Measurements from ENCODE around the gene ITPR3. TPM values are rescaled to one million over a fixed set of nuclear protein-coding genes. Genes with fewer than 3 reads are reported as not detected.
A peak's percentile ranks its signal among the peaks of the same experiment; 100 is the strongest.

ITPR3 gene
- total and polyA plus RNA-seq, 10 donors, result 9.9 to 95.6 (median 62.1) TPM

DNA sequence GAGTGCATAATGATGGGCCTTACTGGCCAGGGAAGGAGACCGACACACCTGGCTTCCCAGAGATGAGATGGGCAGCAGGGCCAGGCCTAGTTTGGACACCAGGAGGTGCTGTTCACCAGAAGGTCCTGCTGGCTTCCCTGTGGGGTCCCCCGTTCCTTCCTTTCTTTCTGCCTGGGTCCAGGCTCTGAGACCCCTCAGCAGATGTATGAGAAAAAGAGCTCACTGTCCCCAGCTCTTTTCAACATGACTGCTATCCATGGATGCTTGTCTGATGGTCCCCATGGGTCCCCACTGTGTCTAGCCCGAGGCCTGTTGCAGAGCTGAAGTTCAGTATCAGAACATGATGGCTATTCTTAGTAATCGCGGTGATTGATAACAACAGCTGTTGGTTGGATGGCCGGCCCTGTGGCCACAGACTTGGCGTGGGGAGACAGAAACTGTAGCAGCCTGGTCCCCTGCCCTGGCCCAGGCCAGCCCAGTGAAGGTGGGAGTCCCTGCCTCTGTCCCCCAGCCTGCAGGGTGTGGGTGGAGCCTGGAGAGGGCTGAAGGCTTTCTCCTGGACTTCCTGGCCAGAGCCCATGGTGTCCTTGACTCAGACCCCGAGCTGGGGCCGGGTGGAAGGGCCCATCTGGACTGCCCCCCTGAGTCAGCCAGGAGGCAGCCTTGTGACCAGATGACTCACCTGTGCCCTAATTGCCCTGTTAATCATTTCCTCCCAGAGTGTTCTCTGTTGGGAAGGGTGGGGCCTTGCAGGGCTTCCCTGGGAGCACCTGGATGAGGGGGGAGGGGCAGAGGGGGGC lies 31.2 kb upstream of the ITPR3 start:
- peaks cover 32 to 84% (median 63%) of the 10 kb centered on the region in 6 donors for H3K4me1 ChIP-seq
- intact Hi-C loops (cut with DNase I; ENCODE audit: low total_unique reads), result loop anchor here (5.0 kb wide), 1 partner anchor 112 kb away; no protein-coding TSS in a partner anchor
- no peak overlapping the region for H3K4me3 ChIP-seq
- peaks cover 0 to 8% (median 0%) of the 10 kb centered on the region in 7 donors for H3K27me3 ChIP-seq (replicated peaks in 1 of 7)
- H3K9me3 ChIP-seq, result no peaks in the 10 kb centered on the region
- 20 to 54% (median 41%) methylated on average over 7 to 9 of the region's 9 CpGs for WGBS, 5 donors
- TF ChIP-seq POLR2A (IDR thresholded peaks at IDR 0.05) (no peak), POLR2AphosphoS5 (IDR thresholded peaks at IDR 0.05) (peak; percentile 37 to 61 (median 58)), CTCF (IDR thresholded peaks at IDR 0.05 in 8 of 11, conservative IDR thresholded peaks at IDR 0.05 in 3 of 11) (peak; percentile 67 to 91 (median 84))
- no peak for DNase-seq
- H3K27ac ChIP-seq, result peak overlapping the region; percentile 36 to 89 (median 82)
- no peaks in the 10 kb centered on the region for H3K36me3 ChIP-seq

DNA sequence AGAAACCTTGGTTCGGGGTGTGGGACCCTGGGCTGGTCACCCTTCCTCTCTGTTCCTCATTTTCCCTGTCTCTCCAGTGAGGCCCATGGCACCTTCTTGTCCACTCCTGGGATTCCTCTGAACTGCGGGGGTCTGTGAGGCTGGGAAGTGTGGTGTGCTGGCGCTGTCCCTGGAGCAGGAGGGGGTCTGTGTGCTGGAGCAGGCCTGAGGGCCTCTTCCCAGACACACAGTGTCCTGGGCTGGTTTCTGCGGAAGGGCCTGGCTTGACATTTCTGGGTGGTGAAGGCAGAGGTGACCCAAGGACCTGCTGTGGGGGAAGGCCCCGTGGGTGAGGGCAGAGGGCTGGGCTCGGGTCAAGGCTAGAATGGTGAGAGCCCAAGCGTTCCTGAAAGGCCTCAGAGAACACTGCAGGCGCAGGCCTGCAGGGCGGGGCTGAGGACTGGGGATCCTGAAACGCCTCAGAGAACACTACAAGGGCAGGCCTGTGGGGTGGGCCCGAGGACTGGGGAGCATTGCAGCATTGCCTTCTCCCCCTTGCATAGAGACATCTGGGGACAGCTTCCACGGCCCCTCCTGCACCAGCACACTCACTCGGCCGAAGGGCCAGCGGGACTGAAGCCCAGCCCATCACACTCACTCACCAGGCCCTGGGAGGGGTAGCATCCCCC lies 30.5 kb upstream of the ITPR3 start:
- no peak for DNase-seq
- WGBS, 5 donors, result 58 to 66% (median 63%) methylated on average over 9 to 15 of the region's 15 CpGs
- no peak overlapping the region for H3K4me3 ChIP-seq
- no peaks in the 10 kb centered on the region for H3K36me3 ChIP-seq
- peak overlapping the region; percentile 36 to 89 (median 82) for H3K27ac ChIP-seq
- H3K27me3 ChIP-seq (replicated peaks in 1 of 7), result peaks cover 0 to 8% (median 0%) of the 10 kb centered on the region in 7 donors
- peaks cover 25 to 77% (median 56%) of the 10 kb centered on the region in 6 donors for H3K4me1 ChIP-seq
- TF ChIP-seq POLR2A (IDR thresholded peaks at IDR 0.05), result no peak
- TF ChIP-seq CTCF (IDR thresholded peaks at IDR 0.05 in 8 of 11, conservative IDR thresholded peaks at IDR 0.05 in 3 of 11), result no peak
- no peak for TF ChIP-seq POLR2AphosphoS5 (IDR thresholded peaks at IDR 0.05)
- H3K9me3 ChIP-seq, result no peaks in the 10 kb centered on the region
- intact Hi-C loops (cut with DNase I; ENCODE audit: low total_unique reads), result no loop called here

- peaks cover 20 to 68% (median 52%) of the 10 kb centered on the region in 6 donors for H3K4me1 ChIP-seq
- intact Hi-C loops (cut with DNase I; ENCODE audit: low total_unique reads), result no loop called here
- no peak overlapping the region for H3K4me3 ChIP-seq
- no peak for TF ChIP-seq POLR2AphosphoS5 (IDR thresholded peaks at IDR 0.05)
- no peak for TF ChIP-seq POLR2A (IDR thresholded peaks at IDR 0.05)
- no peak for TF ChIP-seq CTCF (IDR thresholded peaks at IDR 0.05 in 8 of 11, conservative IDR thresholded peaks at IDR 0.05 in 3 of 11)
- H3K27me3 ChIP-seq (replicated peaks in 1 of 7), result peaks cover 0 to 8% (median 0%) of the 10 kb centered on the region in 7 donors
- H3K27ac ChIP-seq, result peak overlapping the region; percentile 36 to 89 (median 82)
- H3K9me3 ChIP-seq, result no peaks in the 10 kb centered on the region
- H3K36me3 ChIP-seq, result no peaks in the 10 kb centered on the region
- WGBS, 5 donors, result 90 to 95% (median 94%) methylated on average over 9 of the region's 9 CpGs
- no peak for DNase-seq
Measured at GRCh38 chr6:33591424-33592032, 29.6 kb upstream of the ITPR3 start.

All from spleen (tissue), 11 donors.